Neural progenitor cell (in vitro differentiated cells): Measurements from ENCODE around the gene TRIP13.
"Not testable (repeated sequence)": the region's sequence is repeated elsewhere in the genome, so short reads cannot be mapped to it uniquely, and the experiment has no call there.

Experiments used
- EZH2 ChIP-seq: fragments of 200-600 bp; sonication (generic); IDR thresholded peaks from 2 replicates; pipeline ENCODE4 v1.6.1; 2017; ENCODE audit warnings: antibody characterized with exemption, mild to moderate bottlenecking, moderate library complexity
- TF ChIP-seq, protein P1 (sequence below): fragments of 200-600 bp; sonication (generic); IDR thresholded peaks from 2 replicates; pipeline ENCODE4 v1.5.1; 2017; ENCODE audit warnings: antibody characterized with exemption, mild to moderate bottlenecking

DNA sequence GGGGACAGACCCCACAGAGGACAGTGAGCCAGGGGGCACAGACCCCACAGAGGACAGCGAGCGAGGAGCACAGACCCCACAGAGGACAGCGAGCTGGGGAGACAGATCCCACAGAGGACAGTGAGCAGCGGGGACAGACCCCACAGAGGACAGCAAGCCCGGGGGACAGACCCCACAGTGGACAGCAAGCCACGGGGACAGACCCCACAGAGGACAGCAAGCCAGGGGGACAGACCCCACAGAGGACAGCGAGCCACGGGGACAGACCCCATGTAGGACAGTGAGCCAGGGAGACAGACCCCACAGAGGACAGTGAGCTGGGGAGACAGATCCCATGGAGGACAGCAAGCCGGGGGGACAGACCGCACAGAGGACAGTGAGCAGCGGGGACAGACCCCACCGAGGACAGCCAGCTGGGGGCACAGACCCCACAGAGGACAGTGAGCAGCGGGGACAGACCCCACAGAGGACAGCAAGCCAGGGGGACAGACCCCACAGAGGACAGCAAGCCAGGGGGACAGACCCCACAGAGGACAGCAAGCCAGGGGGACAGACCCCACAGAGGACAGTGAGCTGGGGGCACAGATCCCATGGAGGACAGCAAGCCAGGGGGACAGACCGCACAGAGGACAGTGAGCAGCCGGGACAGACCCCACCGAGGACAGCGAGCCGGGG, 39.1 kb upstream of the TRIP13 start:
- TF ChIP-seq, protein P1, sequence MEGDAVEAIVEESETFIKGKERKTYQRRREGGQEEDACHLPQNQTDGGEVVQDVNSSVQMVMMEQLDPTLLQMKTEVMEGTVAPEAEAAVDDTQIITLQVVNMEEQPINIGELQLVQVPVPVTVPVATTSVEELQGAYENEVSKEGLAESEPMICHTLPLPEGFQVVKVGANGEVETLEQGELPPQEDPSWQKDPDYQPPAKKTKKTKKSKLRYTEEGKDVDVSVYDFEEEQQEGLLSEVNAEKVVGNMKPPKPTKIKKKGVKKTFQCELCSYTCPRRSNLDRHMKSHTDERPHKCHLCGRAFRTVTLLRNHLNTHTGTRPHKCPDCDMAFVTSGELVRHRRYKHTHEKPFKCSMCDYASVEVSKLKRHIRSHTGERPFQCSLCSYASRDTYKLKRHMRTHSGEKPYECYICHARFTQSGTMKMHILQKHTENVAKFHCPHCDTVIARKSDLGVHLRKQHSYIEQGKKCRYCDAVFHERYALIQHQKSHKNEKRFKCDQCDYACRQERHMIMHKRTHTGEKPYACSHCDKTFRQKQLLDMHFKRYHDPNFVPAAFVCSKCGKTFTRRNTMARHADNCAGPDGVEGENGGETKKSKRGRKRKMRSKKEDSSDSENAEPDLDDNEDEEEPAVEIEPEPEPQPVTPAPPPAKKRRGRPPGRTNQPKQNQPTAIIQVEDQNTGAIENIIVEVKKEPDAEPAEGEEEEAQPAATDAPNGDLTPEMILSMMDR: not testable (repeated sequence)
- not testable (repeated sequence) for TF ChIP-seq EZH2
